ENCODE measurements around the gene PRDM15. TPM values are rescaled to one million over a fixed set of nuclear protein-coding genes. Genes with fewer than 3 reads are reported as not detected.

The PRDM15 gene
- total RNA-seq, 2 experiments from 2014 or later: 19.7 to 30.2 TPM

DNA sequence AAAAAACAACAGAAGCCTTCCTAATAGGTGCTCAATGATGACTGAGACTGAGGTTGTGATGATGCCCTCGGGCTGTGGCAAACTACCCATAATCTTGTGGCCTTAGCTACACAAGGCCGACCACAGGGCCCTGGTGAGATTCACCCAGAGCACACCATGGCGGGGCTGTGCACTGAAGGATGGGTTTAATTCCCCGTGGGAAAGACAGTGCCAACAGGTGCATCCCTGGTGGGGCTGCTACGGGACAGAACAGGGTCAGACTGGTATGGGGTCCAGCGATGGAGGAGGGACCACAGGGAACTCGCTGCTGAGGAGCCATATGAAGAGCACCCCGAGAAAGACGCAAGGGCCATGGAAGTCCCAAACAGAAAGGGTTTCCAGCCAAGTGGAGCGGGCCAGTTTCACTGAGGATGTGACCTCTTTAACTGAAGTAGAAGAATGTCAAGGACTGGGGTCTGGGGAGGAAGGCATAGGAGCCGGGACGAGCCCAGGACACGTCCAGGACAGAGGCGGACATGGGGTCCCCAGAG, 21.3 kb downstream of the PRDM15 start:
- H4K20me1 ChIP-seq (ENCODE audit: insufficient read depth, low read length): no peaks in the 10 kb centered on the region
- H3K79me2 ChIP-seq (ENCODE audit: insufficient read depth, low read depth, low read length): peaks cover 18% of the 10 kb centered on the region; the same call in 1 of the 2 replicates
- TF ChIP-seq, protein P1, sequence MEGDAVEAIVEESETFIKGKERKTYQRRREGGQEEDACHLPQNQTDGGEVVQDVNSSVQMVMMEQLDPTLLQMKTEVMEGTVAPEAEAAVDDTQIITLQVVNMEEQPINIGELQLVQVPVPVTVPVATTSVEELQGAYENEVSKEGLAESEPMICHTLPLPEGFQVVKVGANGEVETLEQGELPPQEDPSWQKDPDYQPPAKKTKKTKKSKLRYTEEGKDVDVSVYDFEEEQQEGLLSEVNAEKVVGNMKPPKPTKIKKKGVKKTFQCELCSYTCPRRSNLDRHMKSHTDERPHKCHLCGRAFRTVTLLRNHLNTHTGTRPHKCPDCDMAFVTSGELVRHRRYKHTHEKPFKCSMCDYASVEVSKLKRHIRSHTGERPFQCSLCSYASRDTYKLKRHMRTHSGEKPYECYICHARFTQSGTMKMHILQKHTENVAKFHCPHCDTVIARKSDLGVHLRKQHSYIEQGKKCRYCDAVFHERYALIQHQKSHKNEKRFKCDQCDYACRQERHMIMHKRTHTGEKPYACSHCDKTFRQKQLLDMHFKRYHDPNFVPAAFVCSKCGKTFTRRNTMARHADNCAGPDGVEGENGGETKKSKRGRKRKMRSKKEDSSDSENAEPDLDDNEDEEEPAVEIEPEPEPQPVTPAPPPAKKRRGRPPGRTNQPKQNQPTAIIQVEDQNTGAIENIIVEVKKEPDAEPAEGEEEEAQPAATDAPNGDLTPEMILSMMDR (conservative IDR thresholded peaks at IDR 0.05; ENCODE audit: low read length): no peak
- TF ChIP-seq EZH2phosphoT487 (IDR thresholded peaks at IDR 0.05; ENCODE audit: borderline replicate concordance, low read depth, low read length): no peak
- H3K36me3 ChIP-seq (ENCODE audit: insufficient read depth, low read length): peaks cover 61% of the 10 kb centered on the region
- peaks cover 25% of the 10 kb centered on the region for H3K4me1 ChIP-seq (ENCODE audit: insufficient read depth, low read length, poor library complexity, severe bottlenecking)
- no peak overlapping the region for H2AFZ ChIP-seq (ENCODE audit: low read length)
- no peak overlapping the region for H3K4me2 ChIP-seq (ENCODE audit: low read length)
- no peak for DNase-seq (ENCODE audit: low spot score)
- H3K27ac ChIP-seq (ENCODE audit: low read depth, low read length, poor library complexity, severe bottlenecking): no peak overlapping the region
- intact Hi-C loops (cut with micrococcal nuclease; ENCODE audit: unreplicated experiment): no loop called here
- H3K9me2 ChIP-seq (ENCODE audit: insufficient read depth, low read length): no peaks in the 10 kb centered on the region
- ChIA-PET CTCF (ENCODE audit: unreplicated experiment) (no interaction called here), POLR2A (no interaction called here)
- no TSS peak for BruUV-seq (replicated peaks)
- H3K4me3 ChIP-seq (ENCODE audit: low read depth, low read length, poor library complexity, severe bottlenecking): no peak overlapping the region
- H3K9me3 ChIP-seq (ENCODE audit: low read length): no peaks in the 10 kb centered on the region

DNA sequence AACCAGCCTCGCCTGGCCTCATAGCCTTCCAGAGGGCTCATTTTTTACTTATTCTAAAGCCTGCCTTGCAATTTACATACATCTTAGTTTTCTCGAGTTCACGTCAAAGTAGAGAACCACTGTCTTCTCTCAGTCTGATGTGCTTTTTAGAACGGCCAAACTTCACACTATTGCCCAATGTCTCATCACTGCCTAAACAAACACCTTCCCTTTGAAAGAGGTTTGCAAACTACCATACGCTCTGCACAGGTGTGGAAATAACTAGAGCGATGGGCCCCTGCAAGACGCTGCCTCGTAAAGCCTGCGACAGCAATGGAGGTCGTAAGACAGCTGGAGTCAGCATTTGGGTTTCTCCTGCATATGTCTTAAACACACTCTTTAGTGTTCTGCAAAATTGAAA, 22.6 kb downstream of the PRDM15 start:
- ChIA-PET CTCF (ENCODE audit: unreplicated experiment) (no interaction called here), POLR2A (no interaction called here)
- Histone ChIP-seq H2AFZ (ENCODE audit: low read length) (no peak overlapping the region), H3K36me3 (ENCODE audit: insufficient read depth, low read length) (peaks cover 73% of the 10 kb centered on the region), H4K20me1 (ENCODE audit: insufficient read depth, low read length) (no peaks in the 10 kb centered on the region), H3K4me2 (ENCODE audit: low read length) (no peak overlapping the region), H3K9me2 (ENCODE audit: insufficient read depth, low read length) (no peaks in the 10 kb centered on the region), H3K27ac (ENCODE audit: low read depth, low read length, poor library complexity, severe bottlenecking) (no peak overlapping the region), H3K9me3 (ENCODE audit: low read length) (no peaks in the 10 kb centered on the region), H3K79me2 (ENCODE audit: insufficient read depth, low read depth, low read length) (peaks cover 10% of the 10 kb centered on the region; the same call in 1 of the 2 replicates), H3K4me1 (ENCODE audit: insufficient read depth, low read length, poor library complexity, severe bottlenecking) (peaks cover 12% of the 10 kb centered on the region), H3K4me3 (ENCODE audit: low read depth, low read length, poor library complexity, severe bottlenecking) (no peak overlapping the region)
- no peak for DNase-seq (ENCODE audit: low spot score)
- intact Hi-C loops (cut with micrococcal nuclease; ENCODE audit: unreplicated experiment): no loop called here
- TF ChIP-seq, protein P1 (conservative IDR thresholded peaks at IDR 0.05; ENCODE audit: low read length): no peak
- TF ChIP-seq EZH2phosphoT487 (IDR thresholded peaks at IDR 0.05; ENCODE audit: borderline replicate concordance, low read depth, low read length): no peak
- no TSS peak for BruUV-seq (replicated peaks)

DNA sequence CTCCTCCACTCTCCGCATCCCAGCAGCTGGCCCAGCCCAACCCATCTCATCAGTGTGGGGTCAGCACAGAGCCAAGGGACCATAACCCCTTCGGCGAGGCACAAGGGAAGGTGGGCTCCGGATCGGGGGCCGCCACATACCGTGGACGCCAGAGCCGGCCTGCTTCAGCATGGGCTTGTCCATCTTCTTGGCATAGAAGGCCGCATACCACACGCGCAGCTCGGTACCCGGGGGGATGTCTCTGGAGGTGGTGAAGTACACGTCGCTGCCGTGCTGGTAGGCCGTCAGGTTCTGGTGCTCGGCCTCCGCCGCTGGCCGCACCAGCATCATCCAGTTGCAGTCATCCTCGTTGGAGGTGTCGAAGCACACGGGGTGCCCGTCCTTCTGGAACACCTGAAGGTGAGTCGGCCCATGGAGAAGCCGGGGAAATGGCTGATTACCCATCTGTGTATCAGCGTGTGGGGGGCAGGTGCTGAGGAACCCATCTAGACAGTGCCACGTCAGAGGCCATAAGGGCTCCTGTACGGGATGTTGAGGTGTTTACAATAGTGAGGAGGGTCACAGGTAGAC, 24.6 kb downstream of the PRDM15 start:
- Histone ChIP-seq H2AFZ (ENCODE audit: low read length) (no peak overlapping the region), H4K20me1 (ENCODE audit: insufficient read depth, low read length) (no peaks in the 10 kb centered on the region), H3K9me2 (ENCODE audit: insufficient read depth, low read length) (no peaks in the 10 kb centered on the region), H3K4me1 (ENCODE audit: insufficient read depth, low read length, poor library complexity, severe bottlenecking) (no peaks in the 10 kb centered on the region), H3K36me3 (ENCODE audit: insufficient read depth, low read length) (peaks cover 83% of the 10 kb centered on the region), H3K4me2 (ENCODE audit: low read length) (no peak overlapping the region), H3K4me3 (ENCODE audit: low read depth, low read length, poor library complexity, severe bottlenecking) (no peak overlapping the region), H3K27ac (ENCODE audit: low read depth, low read length, poor library complexity, severe bottlenecking) (no peak overlapping the region), H3K79me2 (ENCODE audit: insufficient read depth, low read depth, low read length) (no peaks in the 10 kb centered on the region), H3K9me3 (ENCODE audit: low read length) (no peaks in the 10 kb centered on the region)
- ChIA-PET POLR2A (interaction anchor here (1.3 kb wide), 1 partner anchor 8 kb away, joined by 3 read pairs; no protein-coding TSS in a partner anchor), CTCF (ENCODE audit: unreplicated experiment) (no interaction called here)
- DNase-seq (ENCODE audit: low spot score): no peak
- BruUV-seq (replicated peaks): no TSS peak
- intact Hi-C loops (cut with micrococcal nuclease; ENCODE audit: unreplicated experiment): no loop called here
- TF ChIP-seq, protein P1 (conservative IDR thresholded peaks at IDR 0.05; ENCODE audit: low read length): no peak
- TF ChIP-seq EZH2phosphoT487 (IDR thresholded peaks at IDR 0.05; ENCODE audit: borderline replicate concordance, low read depth, low read length): no peak
